NCI-H446 (cell line): ENCODE data around the gene LIN54.

ENCODE experiments used
- DNase-seq, 2 experiments: peaks; one replicate each; lab custom pipeline; 2025; lab: John Stamatoyannopoulos, UW

The LIN54 gene

GRCh38 chr4:82891707-82892466 lies 118.7 kb downstream of the LIN54 start:
- no peak for DNase-seq

GRCh38 chr4:82890901-82891706 lies 119.5 kb downstream of the LIN54 start, which contains the start of gene SEC31A:
Gene SEC31A (minus strand): TSS chr4:82891153. CDS start chr4:82881936, 9,217 bp downstream.
- DNase-seq = peak; percentile 84 to 94

- DNase-seq = peak in 1 of 2 experiments; percentile 41
Measured at GRCh38 chr4:82890528-82890900, 120.1 kb downstream of the LIN54 start.

- no peak for DNase-seq
Measured at GRCh38 chr4:82889287-82889686, 121.3 kb downstream of the LIN54 start.

DNA sequence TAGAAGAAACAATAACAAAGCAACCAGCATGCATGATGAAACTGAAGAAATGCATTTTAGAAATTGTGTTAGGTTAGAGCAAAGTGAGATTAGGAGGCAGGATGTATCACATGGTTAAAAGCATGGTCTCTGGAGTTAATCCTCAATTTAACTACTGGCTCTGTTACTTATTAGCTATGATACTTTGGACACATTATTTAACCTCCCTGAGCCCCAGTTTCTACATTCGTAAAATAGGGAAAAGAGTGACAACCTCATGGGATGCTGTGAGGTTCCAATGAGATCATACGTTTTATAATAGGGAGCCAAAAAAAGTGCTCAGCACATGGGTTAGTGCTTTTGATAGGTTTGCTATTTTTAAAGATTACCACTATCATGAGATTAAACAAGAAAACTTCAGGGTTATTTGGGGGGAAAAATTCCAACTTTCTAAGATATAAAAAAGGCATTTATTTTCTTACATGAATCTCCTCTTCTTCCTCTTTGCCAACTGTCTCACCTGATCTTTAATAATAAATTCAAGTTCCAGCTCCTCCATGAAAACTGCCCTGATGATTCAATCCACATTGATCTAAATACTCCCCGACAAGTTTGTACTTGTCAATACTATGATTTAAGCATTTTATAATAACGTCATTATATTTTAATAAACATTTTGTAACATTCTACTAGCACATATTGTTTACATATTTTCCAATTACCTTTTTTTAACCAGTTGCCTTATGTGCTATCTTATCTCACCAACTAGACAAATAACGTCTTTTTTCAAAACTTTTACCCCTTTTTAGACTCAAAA lies 124.3 kb downstream of the LIN54 start:
- no peak for DNase-seq

DNA sequence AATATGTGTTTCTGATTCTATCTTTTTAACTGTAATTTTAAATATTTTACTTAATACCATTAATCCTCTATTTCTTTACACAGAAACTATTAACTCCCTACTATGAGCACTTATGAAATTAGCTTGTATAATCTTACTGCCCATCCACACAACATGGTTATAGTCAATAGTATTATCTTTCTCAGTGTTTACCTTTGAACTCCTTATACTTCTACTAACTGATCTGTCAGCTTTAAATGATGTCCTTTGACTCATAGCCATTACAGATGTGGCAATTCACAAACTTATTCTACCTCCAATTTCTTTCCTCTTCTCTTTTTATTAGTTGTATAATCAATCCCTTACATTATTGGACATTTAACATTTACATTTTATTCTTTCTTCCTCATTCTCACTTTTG lies 125.2 kb downstream of the LIN54 start:
- DNase-seq = no peak
